GM12891 (cell line): ENCODE measurements around the gene RPL13A.

Experiments
- POLR2A ChIP-seq: IDR thresholded peaks from 2 replicates; pipeline ENCODE4 v1.6.1; 2011; ENCODE audit warnings: low read depth, low read length, control low read depth
- POLR2AphosphoS5 ChIP-seq: IDR thresholded peaks from 2 replicates; pipeline ENCODE4 v1.6.1; 2011; ENCODE audit warnings: low read depth, low read length, control low read depth
- POU2F2 ChIP-seq: IDR thresholded peaks from 2 replicates; pipeline ENCODE4 v1.6.1; 2011; ENCODE audit warnings: low read depth, mild to moderate bottlenecking, control low read depth, low read length, moderate library complexity
- SPI1 ChIP-seq: IDR thresholded peaks from 2 replicates; pipeline ENCODE4 v1.6.1; 2011; ENCODE audit warnings: low read depth, low read length, control low read depth
- TAF1 ChIP-seq: IDR thresholded peaks from 2 replicates; pipeline ENCODE4 v1.6.1; 2011; ENCODE audit warnings: low read depth, low read length, control low read depth

DNA sequence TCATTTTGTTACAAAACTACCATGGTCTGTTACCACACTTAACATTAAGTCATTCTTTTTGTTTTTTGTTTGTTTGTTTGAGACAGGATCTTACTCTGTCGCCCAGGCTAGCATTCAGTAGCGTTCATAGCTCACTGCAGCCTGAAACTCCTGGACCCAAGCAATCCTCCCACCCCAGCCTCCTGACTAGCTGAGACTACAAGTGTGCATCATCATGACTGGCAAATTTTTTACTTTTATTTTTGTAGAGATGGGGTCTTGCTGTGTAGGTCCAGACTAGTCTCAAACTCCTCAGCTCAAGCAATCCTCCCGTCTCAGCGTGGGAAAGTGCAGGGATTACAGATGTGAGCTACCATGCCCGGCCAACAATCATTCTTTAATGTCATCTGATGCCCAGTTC lies 31.1 kb upstream of the RPL13A start:
- TF ChIP-seq POLR2A (no peak), POLR2AphosphoS5 (no peak), SPI1 (no peak), TAF1 (no peak), POU2F2 (no peak)
